K562 (cell line): ENCODE measurements around the gene CNPY2. TPM values are rescaled to one million over a fixed set of nuclear protein-coding genes. Genes with fewer than 3 reads are reported as not detected.

Experiments used
- ATF4 ChIP-seq: fragments of 450-650 bp; formaldehyde crosslinking; IDR thresholded peaks from 2 replicates; pipeline ENCODE4 v1.4.0; 2022; ENCODE audit warnings: mild to moderate bottlenecking, moderate library complexity
- CBX2 ChIP-seq: fragments of 200-600 bp; sonication (generic); IDR thresholded peaks from one replicate; pipeline ENCODE4 v1.6.1; 2012; ENCODE audit warnings: mild to moderate bottlenecking, low read length, inconsistent platforms; ENCODE audit not compliant: insufficient read depth, poor library complexity, severe bottlenecking
- CREBBP ChIP-seq: IDR thresholded peaks from one replicate; pipeline ENCODE4 v1.6.1; 2012; ENCODE audit warnings: low read depth, mild to moderate bottlenecking, control low read depth, inconsistent platforms, low read length
- ETS2 ChIP-seq: IDR thresholded peaks from 2 replicates; pipeline ENCODE4 v1.6.1; 2016; ENCODE audit warnings: borderline replicate concordance, missing genetic modification characterization, mild to moderate bottlenecking, moderate library complexity, missing compliant biosample characterization; ENCODE audit not compliant: poor library complexity, severe bottlenecking
- FOS ChIP-seq: IDR thresholded peaks from 3 replicates; pipeline ENCODE4 v1.6.1; 2011; ENCODE audit not compliant: insufficient read length; ENCODE audit errors: extremely low read depth
- GTF2F1 ChIP-seq: IDR thresholded peaks from 2 replicates; pipeline ENCODE4 v1.6.1; 2011; ENCODE audit warnings: low read depth, low read length, improper control_type of control experiment
- JUN ChIP-seq, 2 experiments: sonication (generic) in 1 of 2; formaldehyde crosslinking in 1 of 2; IDR thresholded peaks; 2 replicates each; pipeline versions ENCODE4 v1.6.1 to v1.8.0; 2012 to 2022; ENCODE audit warnings: borderline replicate concordance in 2 of 2, mild to moderate bottlenecking in 2 of 2, improper control_type of control experiment in 1 of 2, low read depth in 1 of 2, low read length in 1 of 2, missing genetic modification reagents in 1 of 2
- MEIS2 ChIP-seq: fragments of 450-650 bp; IDR thresholded peaks from 2 replicates; pipeline ENCODE4 v1.6.1; 2014; ENCODE audit warnings: mild to moderate bottlenecking; ENCODE audit not compliant: partially characterized antibody
- MYBL2 ChIP-seq, 2 experiments: fragments of 450-650 bp in 1 of 2; sonication (generic) in 1 of 2; formaldehyde crosslinking in 1 of 2; IDR thresholded peaks; 2 replicates each; pipeline versions ENCODE4 v1.6.1 to v1.8.1; 2017 to 2022; ENCODE audit warnings: borderline replicate concordance in 1 of 2, inconsistent platforms in 1 of 2, low read depth in 1 of 2, mild to moderate bottlenecking in 1 of 2, missing genetic modification reagents in 1 of 2, moderate library complexity in 1 of 2
- NR2C1 ChIP-seq, 2 experiments: fragments of 450-650 bp; IDR thresholded peaks; 2 replicates each; pipeline ENCODE4 v1.6.1; 2017; ENCODE audit warnings: mild to moderate bottlenecking in 2 of 2, antibody characterized with exemption in 1 of 2, inconsistent platforms in 1 of 2, missing compliant biosample characterization in 1 of 2, missing genetic modification characterization in 1 of 2
- THRA ChIP-seq: fragments of 450-650 bp; IDR thresholded peaks from 2 replicates; pipeline ENCODE4 v1.6.1; 2017; ENCODE audit warnings: mild to moderate bottlenecking, moderate library complexity
- ZBTB2 ChIP-seq: fragments of 450-650 bp; IDR thresholded peaks from 2 replicates; pipeline ENCODE4 v1.6.1; 2016; ENCODE audit warnings: antibody characterized with exemption
- ZNF224 ChIP-seq: sonication (generic); formaldehyde crosslinking; IDR thresholded peaks from 2 replicates; pipeline ENCODE4 v1.8.0; 2022; ENCODE audit warnings: mild to moderate bottlenecking, missing genetic modification reagents
- ZNF277 ChIP-seq: fragments of 250-450 bp; sonication (Bioruptor Pico); IDR thresholded peaks from 2 replicates; pipeline ENCODE4 v1.8.0; 2022; ENCODE audit warnings: inconsistent platforms, mild to moderate bottlenecking, moderate library complexity, borderline replicate concordance
- ZNF384 ChIP-seq: IDR thresholded peaks from 2 replicates; pipeline ENCODE4 v1.6.1; 2012; ENCODE audit warnings: low read depth, low read length, improper control_type of control experiment
- ZNF639 ChIP-seq, 2 experiments: fragments of 200-800 bp in 1 of 2; sonication (Bioruptor generic) in 1 of 2; sonication (generic) in 1 of 2; formaldehyde crosslinking in 1 of 2; IDR thresholded peaks in 1 of 2; conservative IDR thresholded peaks in 1 of 2; 2 replicates each; pipeline versions ENCODE4 v1.5.0 to v1.6.1; 2016 to 2020; ENCODE audit warnings: missing compliant biosample characterization in 1 of 2, missing genetic modification characterization in 1 of 2, missing genetic modification reagents in 1 of 2
- polyA plus RNA-seq, 8 experiments: library from polyadenylated mRNA; depleted of rRNA in 4 of 8; stranded (reverse) in 5 of 8; unstranded in 3 of 8; fragments of >200 nt; fragmentation: Nextera tagmentation in 2 of 8; fragmentation: Illumina TruSeq in 1 of 8; extraction: Ambion mirVana in 2 of 8; extraction: Trizol in 1 of 8; gene quantifications; 2 replicates each; pipeline versions ENCODE4 v1.2.1 to v1.2.3, GENCODE V29; 2011 to 2014; ENCODE audit warnings: inconsistent platforms in 1 of 8, missing spikeins in 1 of 8
- total RNA-seq, 7 experiments: library from RNA; depleted of rRNA in 6 of 7; stranded (reverse); fragments of >200 nt in 6 of 7; fragmentation: Illumina TruSeq in 2 of 7; extraction: Trizol in 2 of 7; gene quantifications; 2 replicates each; pipeline versions ENCODE4 v1.2.1 to v1.2.3, GENCODE V29; 2011 to 2021; ENCODE audit warnings: low replicate concordance in 1 of 7

Gene CNPY2
- total and polyA plus RNA-seq, 9 of the 15 experiments (the other 6 are each of a cell fraction or from before 2014, with no cell fraction given) = 33.8 to 190 (median 138) TPM

- TF ChIP-seq ZNF639 (CRISPR knock-in tag; conservative IDR thresholded peaks at IDR 0.05 in 1 of 2, IDR thresholded peaks at IDR 0.05 in 1 of 2) = peak in 1 of 2 experiments; percentile 25; a peak in 1 of 4 replicates
- TF ChIP-seq MEIS2 = peak; percentile 57
- no peak for TF ChIP-seq ETS2 (tag)
- TF ChIP-seq CREBBP = no peak
- TF ChIP-seq GTF2F1 = no peak
- no peak for TF ChIP-seq ATF4 (CRISPR knock-in tag)
- TF ChIP-seq NR2C1 (IDR thresholded peaks at IDR 0.05) = peak; percentile 88
- peak; percentile 86 for TF ChIP-seq NR2C1 (tag; IDR thresholded peaks at IDR 0.05)
- TF ChIP-seq CBX2 = no peak
- no peak for TF ChIP-seq THRA
- TF ChIP-seq JUN (IDR thresholded peaks at IDR 0.05; ENCODE audit: borderline replicate concordance, low read depth, low read length) = no peak
- TF ChIP-seq JUN (CRISPR knock-in tag; IDR thresholded peaks at IDR 0.05; ENCODE audit: borderline replicate concordance) = no peak
- no peak for TF ChIP-seq ZBTB2
- no peak for TF ChIP-seq ZNF277 (CRISPR knock-in tag)
- TF ChIP-seq ZNF224 (CRISPR knock-in tag) = no peak
- TF ChIP-seq ZNF384 = peak; percentile 78
- TF ChIP-seq MYBL2 (IDR thresholded peaks at IDR 0.05; ENCODE audit: low read depth) = no peak
- TF ChIP-seq MYBL2 (CRISPR knock-in tag; IDR thresholded peaks at IDR 0.05; ENCODE audit: borderline replicate concordance) = no peak
- peak; percentile 71 for TF ChIP-seq FOS
Measured at GRCh38 chr12:56359851-56360767, 44.3 kb upstream of the CNPY2 start, which contains the start of gene STAT2 (continued).
